HG03457 (cell line): ENCODE measurements around the gene DSE.

Experiments
- ATAC-seq: cut with Tn5 transposase; IDR thresholded peaks from one replicate; pipeline ENCODE4 v1.9.1; 2021; ENCODE audit warnings: moderate number of reproducible peaks; ENCODE audit not compliant: unreplicated experiment

The DSE gene

DNA sequence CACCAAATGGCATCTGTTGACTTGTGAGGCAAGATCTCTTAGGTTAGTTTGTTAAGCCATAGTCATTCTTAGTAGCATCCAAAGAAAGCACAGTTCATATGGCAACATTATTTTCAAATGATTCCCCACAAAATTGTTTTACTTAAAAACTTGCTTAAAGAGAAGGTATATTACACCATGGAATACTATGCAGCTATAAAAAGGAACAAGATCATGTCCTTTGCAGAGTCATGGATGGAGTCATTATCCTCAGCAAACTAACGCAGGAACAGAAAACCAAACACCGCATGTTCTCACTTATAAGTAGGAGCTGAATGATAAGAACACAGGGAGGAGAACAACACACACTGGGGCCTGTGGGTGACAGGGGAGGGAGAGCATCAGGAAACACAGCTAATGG is 10.9 kb upstream of the DSE start:
- no peak for ATAC-seq

- ATAC-seq: no peak
These were observed 8.5 kb upstream of the DSE start for GRCh38 chr6:116362276-116362675.

DNA sequence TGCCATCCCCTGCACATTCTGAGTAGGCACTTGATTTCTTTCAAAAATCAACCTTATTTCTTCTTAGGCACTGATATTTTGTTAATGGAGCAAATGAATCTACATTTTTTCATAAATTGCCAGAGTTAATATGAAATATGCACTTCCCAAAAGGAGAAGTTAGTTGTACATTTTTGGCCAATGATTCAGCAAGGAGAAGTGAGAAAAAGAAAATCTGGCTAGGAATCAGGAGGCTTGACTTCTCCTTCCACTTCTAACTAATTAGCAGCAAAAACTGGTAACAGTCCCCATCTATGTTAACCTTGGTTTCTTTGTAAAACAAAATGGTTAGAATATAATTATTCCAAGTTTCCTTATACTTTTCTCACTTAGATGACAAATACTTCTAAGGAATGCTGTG is 7.0 kb upstream of the DSE start:
- ATAC-seq: no peak

DNA sequence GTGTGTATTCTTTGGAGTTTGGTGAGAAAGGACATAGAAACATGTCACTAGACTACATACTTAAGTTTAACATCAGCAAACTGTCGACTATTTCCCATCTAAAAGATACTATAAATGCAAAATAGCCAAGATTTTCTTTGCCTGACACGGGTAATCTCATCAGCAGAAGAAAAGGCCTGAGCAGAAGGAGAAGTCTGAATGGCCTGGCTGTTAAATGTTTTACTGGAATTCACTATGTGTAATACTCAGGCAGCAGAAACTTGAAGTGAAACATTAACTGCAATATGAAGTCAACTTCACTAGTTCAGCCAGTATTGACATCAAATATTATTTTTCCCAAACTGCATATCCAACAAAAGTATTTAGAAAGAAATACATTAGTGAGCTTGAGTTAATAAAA is 6.4 kb upstream of the DSE start:
- ATAC-seq: no peak

GRCh38 chr6:116365743-116366142 is 5.0 kb upstream of the DSE start:
- no peak for ATAC-seq

DNA sequence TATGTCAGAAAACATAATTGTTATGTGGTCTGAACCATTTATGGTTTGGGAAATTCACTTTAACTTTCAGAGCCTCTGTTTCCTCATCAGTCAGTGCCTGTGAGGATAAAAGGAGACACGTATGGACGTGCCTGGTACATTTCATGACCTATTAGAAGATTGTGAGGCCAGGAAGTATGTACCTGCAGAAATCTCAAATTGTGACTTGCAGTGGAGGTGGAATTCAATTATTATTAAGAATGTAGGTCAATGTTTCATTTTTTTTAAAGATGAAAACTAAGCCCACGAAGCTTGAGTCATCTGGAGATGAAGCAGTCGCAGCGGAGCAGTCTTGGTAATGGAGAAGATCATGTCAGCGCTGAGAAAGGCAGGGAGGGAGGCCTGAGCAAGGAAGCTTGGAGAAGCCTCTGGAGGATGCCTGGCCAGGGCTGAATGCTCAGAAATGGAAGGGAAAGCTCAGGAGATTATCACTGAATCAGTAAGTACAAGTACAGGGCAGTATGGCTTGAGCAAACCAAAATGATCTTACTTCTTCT is 3.9 kb upstream of the DSE start:
- no peak for ATAC-seq

DNA sequence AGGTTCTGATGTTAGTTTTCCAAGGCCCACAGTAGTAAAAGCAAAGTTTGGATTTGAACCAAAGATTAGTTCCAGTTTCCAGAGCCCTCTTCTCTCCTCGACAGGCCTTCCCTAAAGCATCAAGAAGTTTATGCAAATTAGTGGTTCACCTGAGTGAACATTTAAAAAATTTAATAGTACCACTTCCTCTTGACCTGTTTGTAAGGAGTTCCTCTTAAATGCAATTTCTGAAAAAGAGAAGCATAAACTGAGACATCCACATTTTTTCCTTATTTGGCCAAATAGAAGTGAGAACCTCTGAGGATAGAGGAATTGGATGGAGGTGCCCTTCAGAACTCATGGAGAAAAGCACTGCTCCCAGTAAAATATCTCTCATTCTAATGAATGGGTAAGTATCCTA is 1.2 kb upstream of the DSE start:
- ATAC-seq: peak; percentile 25

DNA sequence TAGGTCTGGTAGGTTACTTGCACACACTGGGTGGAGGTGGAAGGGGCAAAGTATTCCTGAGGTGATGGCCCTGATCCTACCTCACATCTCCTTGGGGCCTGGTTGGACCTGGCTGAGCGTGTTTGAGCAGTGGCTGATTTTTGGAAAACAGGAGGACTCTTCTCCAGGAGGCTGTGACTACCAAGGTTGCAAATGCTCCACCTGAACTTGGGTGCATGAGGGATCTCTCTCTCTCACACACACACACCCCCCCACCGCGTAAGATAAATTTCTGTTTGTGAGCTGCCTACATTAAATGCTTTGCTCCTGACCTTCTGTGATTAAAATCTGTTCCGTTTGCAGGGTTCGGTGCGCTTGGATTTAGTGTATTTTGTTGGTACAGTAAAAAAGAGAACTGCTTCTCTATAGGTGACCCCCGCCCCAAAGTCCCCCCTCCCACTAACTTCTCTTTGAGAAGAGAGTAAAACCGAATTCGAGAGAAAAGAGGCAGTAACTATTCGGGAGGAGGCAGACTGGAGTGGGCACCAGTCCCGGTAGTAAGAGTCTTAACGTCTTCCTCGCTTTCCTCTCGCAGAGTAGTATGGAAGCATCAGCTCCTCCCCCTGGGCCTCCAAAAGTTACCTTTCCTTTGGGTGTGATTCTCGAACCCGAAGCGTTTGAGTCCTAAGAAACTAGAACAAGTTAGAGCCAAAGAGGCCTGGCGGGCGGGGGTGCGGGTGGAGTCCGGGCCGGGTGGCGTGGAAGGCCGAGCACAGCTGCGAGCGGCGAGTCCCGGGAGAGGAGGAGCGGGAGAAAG is 585 bp upstream of the DSE start:
- ATAC-seq: no peak

- peak; percentile 40 for ATAC-seq
These were observed 572 bp downstream of the DSE start for GRCh38 chr6:116371120-116371917.

GRCh38 chr6:116371918-116372209 is 1.1 kb downstream of the DSE start:
- no peak for ATAC-seq

- ATAC-seq: no peak
These were observed 2.6 kb downstream of the DSE start for GRCh38 chr6:116373300-116373699.

- no peak for ATAC-seq
These were observed 3.2 kb downstream of the DSE start for GRCh38 chr6:116373940-116374339.

DNA sequence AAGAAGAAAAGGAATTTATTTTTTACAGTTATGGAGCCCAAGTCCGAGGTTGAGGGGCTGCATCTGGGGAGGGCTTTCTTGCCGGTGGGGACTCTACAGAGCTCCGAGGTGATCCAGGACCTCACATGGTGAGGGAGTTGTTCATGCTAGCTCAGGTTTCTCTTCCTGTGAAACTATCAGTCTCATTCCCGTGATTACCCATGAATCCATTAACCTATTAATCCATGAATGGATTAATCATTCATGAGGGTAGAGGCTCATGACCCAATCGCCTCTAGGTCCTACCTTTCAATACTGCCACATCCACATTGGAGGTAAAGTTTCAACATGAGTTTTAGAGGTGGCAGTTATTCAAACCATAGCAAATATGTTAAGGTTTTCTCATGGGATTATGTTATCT is 3.8 kb downstream of the DSE start:
- ATAC-seq: no peak

DNA sequence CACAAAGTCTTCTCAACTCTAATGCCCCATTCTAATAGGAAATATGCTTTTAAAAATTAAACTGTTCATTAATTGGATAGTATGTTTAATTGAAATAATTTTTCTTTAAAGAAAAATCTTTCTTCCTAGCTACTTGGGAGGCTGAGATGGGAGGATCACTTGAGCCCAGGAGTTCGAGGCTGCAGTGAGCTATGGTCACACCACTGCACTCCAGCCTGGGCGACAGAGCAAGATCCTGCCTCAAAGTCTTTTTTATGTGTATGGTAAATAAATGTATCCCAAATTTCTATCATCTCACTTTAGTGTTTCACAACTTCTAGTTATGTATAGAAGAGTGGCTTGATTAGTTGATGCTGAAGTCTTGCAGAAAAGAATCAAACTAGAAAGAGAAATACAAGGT is 4.5 kb downstream of the DSE start:
- no peak for ATAC-seq

- ATAC-seq: no peak
These were observed 5.4 kb downstream of the DSE start for GRCh38 chr6:116376149-116376548.

GRCh38 chr6:116379764-116380163 is 9.0 kb downstream of the DSE start:
- ATAC-seq: no peak

DNA sequence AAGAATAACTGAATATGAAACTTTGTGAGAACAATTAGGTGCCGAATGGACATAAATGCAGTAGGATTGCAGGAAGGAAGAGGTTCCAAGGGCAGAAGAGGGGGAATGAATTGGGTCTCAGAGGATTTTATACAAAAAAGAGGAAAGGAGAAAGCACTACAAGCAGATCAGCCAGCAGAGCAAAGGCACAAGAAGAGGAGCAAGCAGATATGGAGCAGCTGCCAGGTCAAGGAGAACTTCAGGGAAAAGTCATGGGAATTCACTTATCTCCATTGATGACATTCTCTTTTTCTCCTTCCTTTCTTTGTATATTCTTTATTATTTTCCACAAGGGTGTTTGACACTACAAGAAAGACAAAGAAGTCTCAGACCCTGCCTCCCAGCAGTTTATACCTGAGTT is 9.6 kb downstream of the DSE start:
- no peak for ATAC-seq

- ATAC-seq: no peak
These were observed 10.3 kb downstream of the DSE start for GRCh38 chr6:116381000-116381399.

GRCh38 chr6:116382587-116382986 is 11.8 kb downstream of the DSE start:
- ATAC-seq: no peak

- no peak for ATAC-seq
These were observed 14.1 kb downstream of the DSE start for GRCh38 chr6:116384727-116385458.

DNA sequence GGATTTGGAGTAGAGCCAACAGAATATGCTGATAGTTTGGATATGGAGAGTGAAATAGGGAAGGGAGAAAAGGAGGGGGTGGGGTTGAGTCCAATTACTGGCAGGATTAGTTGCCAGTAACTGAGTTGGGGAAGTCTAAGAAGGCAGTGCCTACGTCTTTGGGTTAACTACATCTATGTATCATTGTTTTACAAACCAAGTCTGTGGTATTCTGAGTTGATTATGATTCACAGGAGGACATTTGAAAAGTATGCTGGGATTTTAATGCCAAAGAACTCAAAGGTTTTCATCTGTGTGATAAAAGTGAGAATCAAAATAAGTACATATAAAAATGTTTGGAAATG is 14.7 kb downstream of the DSE start:
- ATAC-seq: no peak

- no peak for ATAC-seq
These were observed 15.2 kb downstream of the DSE start for GRCh38 chr6:116385921-116386320.
